GM23248 (cell line): Measurements from ENCODE around the gene LY86. TPM values are rescaled to one million over a fixed set of nuclear protein-coding genes. Genes with fewer than 3 reads are reported as not detected.
A peak's percentile ranks its signal among the peaks of the same experiment; 100 is the strongest.
"Not testable (repeated sequence)": the region's sequence is repeated elsewhere in the genome, so short reads cannot be mapped to it uniquely, and the experiment has no call there.

ENCODE experiments used
- DNase-seq: peaks from one replicate; pipeline ENCODE4 v3.0.0-alpha.2; 2015
- H2AFZ ChIP-seq: fragments of 200-600 bp; sonication (generic); 2 replicates; pipeline ENCODE4 v1.6.1; 2016; ENCODE audit warnings: antibody characterized with exemption
- H3F3A ChIP-seq: fragments of 200-600 bp; sonication (generic); 2 replicates; pipeline ENCODE4 v1.6.1; 2016; ENCODE audit warnings: mild to moderate bottlenecking, antibody characterized with exemption, mixed run types; ENCODE audit not compliant: insufficient read depth
- H3K27ac ChIP-seq: fragments of 200-600 bp; sonication (generic); 2 replicates; pipeline ENCODE4 v1.5.1; 2016; ENCODE audit warnings: mild to moderate bottlenecking
- H3K27me3 ChIP-seq: fragments of 200-600 bp; sonication (generic); replicated peaks from 2 replicates; pipeline ENCODE4 v1.6.1; 2016; ENCODE audit warnings: mild to moderate bottlenecking; ENCODE audit not compliant: insufficient read depth
- H3K36me3 ChIP-seq: fragments of 200-600 bp; sonication (generic); 2 replicates; pipeline ENCODE4 v1.6.1; 2016; ENCODE audit warnings: low read depth, mild to moderate bottlenecking
- H3K4me1 ChIP-seq: fragments of 200-600 bp; sonication (generic); 2 replicates; pipeline ENCODE4 v1.6.1; 2016; ENCODE audit warnings: mild to moderate bottlenecking; ENCODE audit not compliant: insufficient read depth
- H3K4me2 ChIP-seq: fragments of 200-600 bp; sonication (generic); one replicate; pipeline ENCODE4 v1.6.1; 2016; ENCODE audit warnings: mild to moderate bottlenecking; ENCODE audit not compliant: unreplicated experiment
- H3K4me3 ChIP-seq: fragments of 200-600 bp; sonication (generic); 2 replicates; pipeline ENCODE4 v1.5.1; 2016; ENCODE audit warnings: mild to moderate bottlenecking
- H3K79me2 ChIP-seq: fragments of 200-600 bp; sonication (generic); 2 replicates; pipeline ENCODE4 v1.6.1; 2016; ENCODE audit warnings: mild to moderate bottlenecking; ENCODE audit not compliant: insufficient read depth
- H3K9ac ChIP-seq: fragments of 200-600 bp; sonication (generic); 2 replicates; pipeline ENCODE4 v1.6.1; 2016; ENCODE audit warnings: mild to moderate bottlenecking
- H3K9me2 ChIP-seq: fragments of 200-600 bp; sonication (generic); 2 replicates; pipeline ENCODE4 v1.6.1; 2016; ENCODE audit warnings: mixed run types, mild to moderate bottlenecking, moderate library complexity; ENCODE audit not compliant: insufficient read depth
- H3K9me3 ChIP-seq: fragments of 200-600 bp; sonication (generic); one replicate; pipeline ENCODE4 v1.6.1; 2017; ENCODE audit warnings: low read depth
- H4K20me1 ChIP-seq: fragments of 200-600 bp; sonication (generic); 2 replicates; pipeline ENCODE4 v1.6.0; 2016; ENCODE audit not compliant: insufficient read depth
- EZH2 ChIP-seq: fragments of 200-600 bp; sonication (generic); IDR thresholded peaks from 2 replicates; pipeline ENCODE4 v1.6.1; 2018; ENCODE audit warnings: antibody characterized with exemption, mild to moderate bottlenecking; ENCODE audit not compliant: insufficient read depth, poor library complexity, severe bottlenecking
- EZH2phosphoT487 ChIP-seq: fragments of 200-600 bp; sonication (generic); IDR thresholded peaks from 2 replicates; pipeline ENCODE4 v1.6.1; 2018; ENCODE audit warnings: antibody characterized with exemption, moderate library complexity, mild to moderate bottlenecking, low read depth; ENCODE audit not compliant: insufficient read depth
- WGBS, 2 experiments: methylation state at CpG; one replicate each; pipeline ENCODE4 v1.1.6; 2015 to 2017; ENCODE audit warnings: low lambda C conversion rate in 2 of 2, low coverage in 1 of 2; ENCODE audit errors: missing lambda C conversion rate in 2 of 2; 5-methylcytosine and 5-hydroxymethylcytosine counted together
- in situ Hi-C: fragments of 300-500 bp; cut with MboI; formaldehyde crosslinking; loops from 2 replicates; pipeline ENCODE4 v1.15.0; 2020
- polyA plus RNA-seq: library from polyadenylated mRNA; unstranded; fragments of >200 nt; fragmentation: Nextera tagmentation; extraction: Ambion mirVana; gene quantifications from 2 replicates; pipeline ENCODE4 v1.2.1, GENCODE V29; 2016
- total RNA-seq: library from RNA; depleted of rRNA; stranded (reverse); fragments of >200 nt; shearing (Covaris generic); gene quantifications from 2 replicates; pipeline ENCODE4 v1.2.3, GENCODE V29; 2014

The LY86 gene
- total and polyA plus RNA-seq, 2 experiments from 2014 or later, result not detected

DNA sequence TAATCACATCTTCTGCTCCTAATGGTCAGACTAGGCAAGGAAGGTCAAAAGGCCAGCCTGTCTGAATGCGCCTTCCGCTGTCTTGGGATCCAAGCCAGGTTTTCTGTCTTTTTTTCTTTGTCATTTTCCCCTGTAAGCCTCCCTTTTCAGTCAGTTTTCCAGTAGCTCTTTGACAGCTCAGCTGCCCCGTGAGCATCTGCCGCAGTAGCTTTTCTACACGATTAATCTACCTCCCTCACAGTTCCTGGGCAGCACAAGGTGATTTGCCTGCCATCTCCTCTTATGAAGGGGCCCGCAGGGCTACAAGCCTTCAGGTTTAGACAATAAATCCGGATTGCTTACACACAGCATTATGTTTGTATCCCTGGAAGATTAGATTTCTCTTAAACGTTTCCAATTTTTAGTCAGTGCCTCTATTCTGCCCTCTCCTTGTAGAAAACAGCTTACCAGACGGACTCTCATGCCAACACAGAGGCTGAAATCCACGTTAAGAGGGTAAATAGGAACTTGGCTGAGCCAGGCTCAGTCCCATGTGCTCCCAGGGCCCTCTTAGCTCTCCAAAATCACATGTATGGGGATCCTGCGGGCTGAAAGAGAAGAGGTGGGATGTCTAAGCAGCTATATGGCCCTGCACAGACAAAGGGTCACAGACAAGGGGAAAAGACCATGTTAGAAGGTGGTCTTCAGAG is 77.2 kb downstream of the LY86 start:
- no peak for DNase-seq
- Histone ChIP-seq H2AFZ (no peak overlapping the region), H3K4me2 (no peak overlapping the region), H3K9me3 (no peaks in the 10 kb centered on the region), H4K20me1 (no peaks in the 10 kb centered on the region), H3K4me3 (no peak overlapping the region), H3K9me2 (no peaks in the 10 kb centered on the region), H3K36me3 (no peaks in the 10 kb centered on the region), H3K9ac (no peak overlapping the region), H3K79me2 (no peaks in the 10 kb centered on the region), H3K27me3 (peaks cover 36% of the 10 kb centered on the region), H3F3A (no peaks in the 10 kb centered on the region), H3K27ac (no peak overlapping the region), H3K4me1 (no peaks in the 10 kb centered on the region)
- 57 to 63% methylated on average over 11 of the region's 11 CpGs for WGBS, 2 experiments
- TF ChIP-seq EZH2phosphoT487 (no peak), EZH2 (no peak)
- in situ Hi-C loops, result no loop called here

DNA sequence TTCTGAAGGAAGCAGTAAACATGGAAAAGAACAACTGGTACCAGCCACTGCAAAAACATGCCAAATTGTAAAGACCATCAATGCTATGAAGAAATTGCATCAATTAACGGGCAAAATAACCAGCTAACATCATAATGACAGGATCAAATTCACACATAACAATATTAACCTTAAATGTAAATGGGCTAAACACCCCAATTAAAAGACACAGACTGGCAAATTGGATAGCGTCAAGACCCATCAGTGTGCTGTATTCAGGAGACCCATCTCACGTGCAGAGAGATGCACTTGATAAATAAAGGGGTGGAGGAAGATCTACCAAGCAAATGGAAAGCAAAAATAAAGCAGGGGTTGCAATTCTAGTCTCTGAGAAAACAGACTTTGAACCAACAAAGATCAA is 81.6 kb downstream of the LY86 start:
- H3K36me3 ChIP-seq, H3K9ac ChIP-seq, H3K4me2 ChIP-seq, H4K20me1 ChIP-seq, H3K4me1 ChIP-seq, H3F3A ChIP-seq, H3K9me2 ChIP-seq, in situ Hi-C loops, H2AFZ ChIP-seq, DNase-seq, H3K4me3 ChIP-seq, H3K27ac ChIP-seq, H3K79me2 ChIP-seq, H3K9me3 ChIP-seq: not testable (repeated sequence)
- peaks cover 20% of the 10 kb centered on the region for H3K27me3 ChIP-seq
- WGBS, 2 experiments, result 41 to 44% methylated on average over 3 of the region's 3 CpGs

GRCh38 chr6:6674872-6675271 is 86.4 kb downstream of the LY86 start:
- no peak overlapping the region for H3K27ac ChIP-seq
- no peak for TF ChIP-seq EZH2
- no peak overlapping the region for H3K9ac ChIP-seq
- no peaks in the 10 kb centered on the region for H3K4me1 ChIP-seq
- no peaks in the 10 kb centered on the region for H3K36me3 ChIP-seq
- H3K9me3 ChIP-seq, result no peaks in the 10 kb centered on the region
- in situ Hi-C loops, result loop anchor here (25.0 kb wide), 1 partner anchor 937 kb away; no protein-coding TSS in a partner anchor
- DNase-seq, result peak; percentile 50
- H2AFZ ChIP-seq, result no peak overlapping the region
- H3K4me2 ChIP-seq, result no peak overlapping the region
- no peaks in the 10 kb centered on the region for H3F3A ChIP-seq
- H3K4me3 ChIP-seq, result no peak overlapping the region
- WGBS, 2 experiments, result 13 to 20% methylated on average over 4 of the region's 4 CpGs
- H3K27me3 ChIP-seq, result no peaks in the 10 kb centered on the region; the same call in 1 of the 2 replicates
- no peaks in the 10 kb centered on the region for H4K20me1 ChIP-seq
- no peaks in the 10 kb centered on the region for H3K79me2 ChIP-seq
- H3K9me2 ChIP-seq, result no peaks in the 10 kb centered on the region

DNA sequence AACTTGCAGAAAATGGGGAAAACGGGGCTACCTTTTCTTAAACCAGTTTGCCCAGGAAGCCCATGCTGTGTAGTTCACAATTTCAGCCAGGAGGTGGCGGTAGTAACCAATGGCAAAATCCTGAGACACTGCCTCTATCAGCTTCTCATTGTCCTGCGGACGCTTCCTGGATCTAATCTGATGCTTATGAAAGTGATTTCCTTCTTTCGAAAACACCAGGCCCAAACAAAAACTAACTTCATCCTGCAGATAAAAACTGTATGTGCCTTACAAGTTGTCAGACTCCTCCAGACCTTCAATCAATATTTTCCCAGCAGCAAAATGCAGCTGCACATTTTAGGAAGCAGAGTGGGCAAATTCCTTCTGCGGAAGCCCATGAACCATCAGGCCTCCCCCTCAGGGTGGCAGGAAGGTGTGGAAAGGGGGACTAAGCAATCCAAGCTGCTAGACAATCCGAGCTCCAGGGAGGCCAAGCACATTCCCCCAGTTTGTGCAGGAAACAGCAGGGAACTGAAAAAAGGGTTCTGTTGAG is 88.5 kb downstream of the LY86 start:
- Histone ChIP-seq H2AFZ (peak overlapping the region; percentile 66), H3K27ac (no peak overlapping the region), H3K9me3 (no peaks in the 10 kb centered on the region), H3K9me2 (no peaks in the 10 kb centered on the region), H3K9ac (0 out of 2 replicates have a peak overlapping the region, but pooled peaks have one; percentile 23), H4K20me1 (no peaks in the 10 kb centered on the region), H3K4me3 (no peak overlapping the region), H3K4me2 (no peak overlapping the region), H3K79me2 (no peaks in the 10 kb centered on the region), H3K36me3 (no peaks in the 10 kb centered on the region), H3K27me3 (no peaks in the 10 kb centered on the region; the same call in 1 of the 2 replicates), H3F3A (no peaks in the 10 kb centered on the region), H3K4me1 (no peaks in the 10 kb centered on the region)
- in situ Hi-C loops, result loop anchor here (25.0 kb wide), 1 partner anchor 935 kb away; no protein-coding TSS in a partner anchor
- DNase-seq, result peak; percentile 79
- WGBS, 2 experiments, result 20% methylated on average over 7 of the region's 7 CpGs
- no peak for TF ChIP-seq EZH2
- TF ChIP-seq EZH2phosphoT487, result no peak
